IMR-90 (cell line): ENCODE results near the gene NT5C. TPM values are rescaled to one million over a fixed set of nuclear protein-coding genes. Genes with fewer than 3 reads are reported as not detected.

ENCODE experiments used
- ATAC-seq: fragments of 200-7000 bp; cut with Tn5 transposase; 2 replicates; pipeline ENCODE4 v1.9.1; 2020; ENCODE audit warnings: low read depth, mild to moderate bottlenecking, moderate library complexity
- BruUV-seq: library from RNA; stranded (reverse); fragments of 400-500 nt; replicated peaks from 2 replicates; lab custom pipeline; 2021; lab: Mats Ljungman, UMichigan
- CTCF ChIA-PET: fragments of 300-600 bp; formaldehyde crosslinking; extraction: SDS; loops from one replicate; lab custom pipeline; 2021; ENCODE audit warnings: antibody characterized with exemption; lab: Yijun Ruan, JAX
- POLR2A ChIA-PET: fragments of 300-600 bp; sonication (Branson Sonifier 250); formaldehyde crosslinking; loops from one replicate; lab custom pipeline; 2022; ENCODE audit warnings: antibody characterized with exemption; ENCODE audit not compliant: unreplicated experiment; lab: Charles Lee
- DNase-seq: peaks from one replicate; pipeline ENCODE4 v3.0.0; 2013
- H2AFZ ChIP-seq: replicated peaks from 2 replicates; pipeline ENCODE3; 2013; ENCODE audit warnings: low read length, mild to moderate bottlenecking; ENCODE audit not compliant: poor library complexity
- H2AK5ac ChIP-seq: 2 replicates; pipeline ENCODE4 v1.6.1; 2013; ENCODE audit warnings: low read depth, low read length, inconsistent platforms
- H2AK9ac ChIP-seq: replicated peaks from 2 replicates; pipeline ENCODE3; 2013; ENCODE audit warnings: mild to moderate bottlenecking, low read depth, low read length, moderate library complexity; ENCODE audit not compliant: poor library complexity
- H2BK120ac ChIP-seq: 2 replicates; pipeline ENCODE4 v1.6.1; 2013; ENCODE audit warnings: low read depth, low read length, inconsistent platforms
- H2BK15ac ChIP-seq: 3 replicates; pipeline ENCODE4 v1.6.1; 2013; ENCODE audit warnings: low read depth, low read length, inconsistent platforms
- H2BK20ac ChIP-seq: 2 replicates; pipeline ENCODE4 v1.6.1; 2013; ENCODE audit warnings: low read depth, mild to moderate bottlenecking, inconsistent platforms, low read length, moderate library complexity
- H2BK5ac ChIP-seq: 2 replicates; pipeline ENCODE4 v1.6.1; 2013; ENCODE audit warnings: mild to moderate bottlenecking, low read depth, low read length, inconsistent platforms; ENCODE audit not compliant: poor library complexity, severe bottlenecking
- H3K14ac ChIP-seq: replicated peaks from 2 replicates; pipeline ENCODE4 v1.6.1; 2013; ENCODE audit warnings: low read depth, low read length, inconsistent platforms
- H3K18ac ChIP-seq: 2 replicates; pipeline ENCODE4 v1.6.1; 2013; ENCODE audit warnings: low read depth, low read length, control low read depth
- H3K23ac ChIP-seq: 2 replicates; pipeline ENCODE4 v1.6.1; 2013; ENCODE audit warnings: low read depth, low read length, inconsistent platforms
- H3K27ac ChIP-seq: 2 replicates; pipeline ENCODE4 v1.5.1; 2013; ENCODE audit warnings: mild to moderate bottlenecking, control low read depth, low read length; ENCODE audit not compliant: insufficient read depth
- H3K27me3 ChIP-seq: 2 replicates; pipeline ENCODE4 v1.6.1; 2013; ENCODE audit warnings: low read length; ENCODE audit not compliant: control insufficient read depth, insufficient read depth
- H3K36me3 ChIP-seq: 2 replicates; pipeline ENCODE4 v1.6.1; 2013; ENCODE audit warnings: low read length, mixed read lengths; ENCODE audit not compliant: control insufficient read depth, insufficient read depth
- H3K4ac ChIP-seq: 2 replicates; pipeline ENCODE4 v1.6.1; 2013; ENCODE audit warnings: low read depth, low read length, inconsistent platforms
- H3K4me1 ChIP-seq: 2 replicates; pipeline ENCODE4 v1.6.1; 2013; ENCODE audit warnings: low read length, mixed read lengths; ENCODE audit not compliant: control insufficient read depth, insufficient read depth
- H3K4me2 ChIP-seq: 2 replicates; pipeline ENCODE4 v1.6.1; 2013; ENCODE audit warnings: low read depth, mild to moderate bottlenecking, control low read depth, low read length, moderate library complexity
- H3K4me3 ChIP-seq: 2 replicates; pipeline ENCODE4 v1.5.1; 2013; ENCODE audit warnings: low read depth, mild to moderate bottlenecking, control low read depth, low read length, moderate library complexity; ENCODE audit not compliant: insufficient read depth
- H3K56ac ChIP-seq: 2 replicates; pipeline ENCODE4 v1.6.1; 2013; ENCODE audit warnings: low read length, inconsistent platforms; ENCODE audit not compliant: insufficient read depth; ENCODE audit errors: extremely low read depth
- H3K79me1 ChIP-seq, 2 experiments: 2 replicates each; pipeline ENCODE4 v1.6.1; 2013; ENCODE audit warnings: low read length in 2 of 2, inconsistent platforms in 1 of 2, low read depth in 1 of 2
- H3K9ac ChIP-seq: 2 replicates; pipeline ENCODE4 v1.6.1; 2013; ENCODE audit warnings: low read depth, low read length, control low read depth
- H3K9me1 ChIP-seq: 2 replicates; pipeline ENCODE4 v1.6.1; 2013; ENCODE audit warnings: low read length, inconsistent platforms; ENCODE audit not compliant: insufficient read depth
- H3K9me3 ChIP-seq: 2 replicates; pipeline ENCODE4 v1.6.1; 2013; ENCODE audit warnings: low read length; ENCODE audit not compliant: control insufficient read depth, insufficient read depth
- H4K20me1 ChIP-seq: 2 replicates; pipeline ENCODE4 v1.6.1; 2013; ENCODE audit warnings: low read length, inconsistent platforms; ENCODE audit not compliant: insufficient read depth
- H4K5ac ChIP-seq: 2 replicates; pipeline ENCODE4 v1.6.1; 2013; ENCODE audit warnings: mild to moderate bottlenecking, low read depth, low read length, control low read depth
- H4K8ac ChIP-seq, 2 experiments: 2 replicates each; pipeline ENCODE4 v1.6.1; 2013; ENCODE audit warnings: low read depth in 2 of 2, low read length in 2 of 2, control low read depth in 1 of 2, inconsistent platforms in 1 of 2
- H4K91ac ChIP-seq: 2 replicates; pipeline ENCODE4 v1.6.1; 2013; ENCODE audit warnings: low read depth, low read length, inconsistent platforms; ENCODE audit not compliant: insufficient read depth
- CEBPB ChIP-seq: IDR thresholded peaks from 2 replicates; pipeline ENCODE4 v1.6.1; 2012; ENCODE audit warnings: low read depth, low read length, improper control_type of control experiment
- MAZ ChIP-seq: IDR thresholded peaks from 2 replicates; pipeline ENCODE4 v1.6.1; 2012; ENCODE audit warnings: low read depth, mild to moderate bottlenecking, low read length, improper control_type of control experiment, moderate library complexity, borderline replicate concordance
- RAD21 ChIP-seq: IDR thresholded peaks from 2 replicates; pipeline ENCODE4 v1.6.1; 2012; ENCODE audit warnings: low read length, improper control_type of control experiment
- RCOR1 ChIP-seq: IDR thresholded peaks from 2 replicates; pipeline ENCODE4 v1.6.1; 2012; ENCODE audit warnings: mild to moderate bottlenecking, low read length, improper control_type of control experiment; ENCODE audit not compliant: insufficient replicate concordance
- RFX5 ChIP-seq: IDR thresholded peaks from 2 replicates; pipeline ENCODE4 v1.8.0; 2012; ENCODE audit warnings: low read depth, mild to moderate bottlenecking, low read length, moderate library complexity
- WGBS, 2 experiments: methylation state at CpG; one replicate each; pipeline versions ENCODE4 v1.1.5 to v1.1.7; 2013; ENCODE audit warnings: missing lambda C conversion rate in 2 of 2; ENCODE audit not compliant: insufficient read length in 1 of 2; ENCODE audit errors: extremely low coverage in 2 of 2; 5-methylcytosine and 5-hydroxymethylcytosine counted together
- dilution Hi-C: fragments of 300-500 bp; cut with HindIII; formaldehyde crosslinking; loops from one replicate; pipeline ENCODE4 v1.14.3; 2018; ENCODE audit warnings: low sequenced_read_pairs; ENCODE audit not compliant: unreplicated experiment
- in situ Hi-C: fragments of 300-500 bp; cut with MboI; formaldehyde crosslinking; loops from 3 replicates; pipeline ENCODE4 v1.14.3; 2019; ENCODE audit warnings: low sequenced_read_pairs, inconsistent platforms, mixed read lengths
- intact Hi-C: fragments of 100-400 bp; cut with micrococcal nuclease; formaldehyde crosslinking; loops from 2 replicates; pipeline ENCODE4 v1.10.0; 2022
- polyA plus RNA-seq, 3 experiments: library from polyadenylated mRNA; depleted of rRNA; stranded (reverse); fragments of >200 nt; gene quantifications; 2 replicates each; pipeline ENCODE4 v1.2.3, GENCODE V29; 2012; ENCODE audit warnings: low replicate concordance in 1 of 3
- total RNA-seq: library from RNA; depleted of rRNA; stranded (reverse); fragments of >200 nt; gene quantifications from 2 replicates; pipeline ENCODE4 v1.2.3, GENCODE V29; 2012

NT5C gene
- total and polyA plus RNA-seq, 2 of the 4 experiments (the other 2 are of a cell fraction), result 24.0 to 44.6 TPM

DNA sequence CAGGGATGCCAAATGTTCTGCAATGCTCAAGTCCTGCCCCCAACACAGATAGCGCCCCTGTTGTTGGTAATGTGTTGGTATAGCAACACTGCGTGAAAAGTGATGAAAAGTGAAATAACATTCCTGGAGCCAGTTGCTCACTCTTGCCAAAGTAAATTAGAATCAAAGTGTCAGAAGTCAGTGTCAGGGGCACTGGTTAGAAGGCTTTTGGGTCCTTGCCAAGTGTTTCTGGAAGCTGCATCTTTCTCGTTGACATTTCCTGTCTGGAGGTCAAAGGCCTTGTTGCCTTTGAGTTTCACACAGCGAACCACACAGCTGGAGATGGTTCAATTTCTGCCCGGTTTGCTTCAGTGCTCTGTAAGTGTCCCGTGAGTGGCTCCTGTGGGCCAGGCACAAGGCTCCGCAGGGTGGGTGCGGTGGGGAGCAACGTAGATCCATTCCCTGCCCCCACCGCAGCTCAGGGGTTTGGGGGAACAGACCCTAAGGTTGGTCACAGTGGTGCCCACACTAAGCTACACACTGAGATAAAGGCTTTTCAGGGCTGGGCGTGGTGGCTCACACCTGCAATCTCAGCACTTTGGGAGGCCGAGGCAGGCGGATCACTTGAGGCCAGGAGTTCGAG lies 47.4 kb downstream of the NT5C start:
- POLR2A ChIA-PET, result no interaction called here
- no TSS peak for BruUV-seq
- dilution Hi-C loops, result no loop called here

More for the DNA sequence above, 47.4 kb downstream of the NT5C start:
- H3K4me3 ChIP-seq, result no peak overlapping the region
- peaks cover 0 to 17% of the 10 kb centered on the region in 2 experiments; a peak in 3 of 4 replicates for H3K79me1 ChIP-seq
- WGBS, 2 experiments, result 22% methylated on average over 4 of the region's 14 CpGs; no CpG with 5 or more reads in 1 of the 2 experiments
- no peak overlapping the region for H3K9ac ChIP-seq
- DNase-seq, result no peak
- H4K8ac ChIP-seq, result no peak overlapping the region
- H2BK20ac ChIP-seq, result no peak overlapping the region
- no peak overlapping the region for H3K18ac ChIP-seq
- H3K27ac ChIP-seq, result no peak overlapping the region
- H2BK5ac ChIP-seq, result no peak overlapping the region
- intact Hi-C loops, result no loop called here
- CTCF ChIA-PET, result interaction anchor here (0.6 to 0.8 kb wide), 3 partner anchors 14 to 45 kb away, joined by 3 to 5 read pairs (median 3); no protein-coding TSS in a partner anchor
- peaks cover 20% of the 10 kb centered on the region for H3K9me1 ChIP-seq
- no peaks in the 10 kb centered on the region for H3K9me3 ChIP-seq
- H3K4ac ChIP-seq, result no peak overlapping the region
- no peaks in the 10 kb centered on the region for H3K36me3 ChIP-seq
- H4K20me1 ChIP-seq, result no peaks in the 10 kb centered on the region
- H4K91ac ChIP-seq, result no peak overlapping the region
- H2BK120ac ChIP-seq, result no peak overlapping the region
- no peak overlapping the region for H3K56ac ChIP-seq
- no peak overlapping the region for H3K23ac ChIP-seq
- H3K4me2 ChIP-seq, result no peak overlapping the region
- no peak overlapping the region for H2BK15ac ChIP-seq
- H2AK9ac ChIP-seq, result no peak overlapping the region
- in situ Hi-C loops, result no loop called here
- no peak for ATAC-seq
- H3K4me1 ChIP-seq, result peaks cover 16% of the 10 kb centered on the region
- H2AK5ac ChIP-seq, result peak overlapping the region; percentile 30; the same call in 1 of the 2 replicates
- no peak overlapping the region for H4K5ac ChIP-seq
- peak overlapping the region; percentile 12 for H2AFZ ChIP-seq
- H3K27me3 ChIP-seq, result no peaks in the 10 kb centered on the region
- TF ChIP-seq RFX5, result no peak
- no peak for TF ChIP-seq MAZ
- TF ChIP-seq RAD21, result no peak
- TF ChIP-seq CEBPB, result no peak
- TF ChIP-seq RCOR1, result no peak
- no peak overlapping the region for H3K14ac ChIP-seq
